Fibroblast of skin of abdomen (primary cell): ENCODE measurements around the gene SNX13. TPM values are rescaled to one million over a fixed set of nuclear protein-coding genes. Genes with fewer than 3 reads are reported as not detected.

ENCODE experiments used
- DNase-seq: peaks from one replicate; pipeline ENCODE4 v3.0.0-alpha.2; 2013
- polyA plus RNA-seq, 2 experiments: library from polyadenylated mRNA; unstranded; fragments of 120-200 nt; gene quantifications; one replicate each; pipeline ENCODE4 v1.2.1, GENCODE V29; 2013; ENCODE audit not compliant: insufficient read length in 2 of 2

The SNX13 gene
- polyA plus RNA-seq (2013, experiment 1 of 2; ENCODE audit: insufficient read length), result 18.8 TPM
- polyA plus RNA-seq (2013, experiment 2 of 2; ENCODE audit: insufficient read length), result 16.3 TPM

DNA sequence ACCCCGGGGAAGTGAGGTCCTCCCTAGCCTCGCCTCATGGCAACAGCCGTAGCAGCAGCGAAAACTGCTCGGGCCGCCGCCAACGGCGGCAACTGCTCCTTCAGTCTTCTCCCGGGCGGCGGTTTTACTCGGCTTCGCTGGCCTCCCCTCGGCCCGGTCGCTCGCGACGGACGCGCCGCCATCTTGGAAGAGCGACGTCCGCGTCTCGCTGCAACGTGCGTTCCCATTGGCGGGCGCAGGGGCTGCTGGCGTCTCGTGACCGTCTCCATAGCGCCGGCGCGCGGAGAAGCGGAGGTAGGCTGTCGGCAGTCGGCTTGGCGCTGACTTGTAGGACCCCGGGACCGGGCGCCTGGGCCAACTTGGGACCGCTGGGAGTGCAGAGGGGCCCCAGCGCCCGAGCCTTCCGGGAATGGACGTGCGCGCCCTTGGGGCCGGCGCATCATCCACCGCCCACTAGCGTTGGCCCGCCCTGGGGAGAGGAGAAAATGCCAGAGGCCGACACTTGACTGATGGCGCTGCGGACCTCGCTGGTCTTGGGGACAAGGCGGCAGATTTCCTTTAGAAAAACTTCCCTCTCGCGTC is at the start of gene SNX13:
Gene SNX13, minus strand, starts transcription at position 193 of the 582 bp plus-strand sequence. CDS start 199 bp downstream, outside the sequence.
- peak; percentile 93 for DNase-seq

DNA sequence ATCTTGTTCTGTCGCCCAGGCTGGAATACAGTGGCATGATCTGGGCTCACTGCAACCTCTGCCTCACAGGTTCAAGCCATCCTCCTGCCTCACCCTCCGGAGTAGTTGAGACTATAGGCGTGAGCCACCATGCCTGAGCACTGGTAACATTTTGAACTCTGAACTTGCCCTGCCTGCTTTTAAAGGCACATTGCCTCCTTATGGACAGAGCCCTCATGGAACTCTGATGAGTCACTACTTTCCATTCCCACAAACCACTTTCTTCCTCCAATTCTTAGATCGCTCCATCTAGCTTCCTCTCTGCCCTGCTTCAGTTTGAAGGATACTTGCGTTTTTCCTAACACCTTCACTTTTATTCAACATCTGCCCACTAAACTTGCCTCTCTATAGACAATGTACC is 49.3 kb upstream of the SNX13 start:
- DNase-seq, result no peak

- DNase-seq, result no peak
Observed at GRCh38 chr7:17988858-17989257, 48.6 kb upstream of the SNX13 start.

GRCh38 chr7:17988141-17988540 is 47.8 kb upstream of the SNX13 start:
- no peak for DNase-seq

DNA sequence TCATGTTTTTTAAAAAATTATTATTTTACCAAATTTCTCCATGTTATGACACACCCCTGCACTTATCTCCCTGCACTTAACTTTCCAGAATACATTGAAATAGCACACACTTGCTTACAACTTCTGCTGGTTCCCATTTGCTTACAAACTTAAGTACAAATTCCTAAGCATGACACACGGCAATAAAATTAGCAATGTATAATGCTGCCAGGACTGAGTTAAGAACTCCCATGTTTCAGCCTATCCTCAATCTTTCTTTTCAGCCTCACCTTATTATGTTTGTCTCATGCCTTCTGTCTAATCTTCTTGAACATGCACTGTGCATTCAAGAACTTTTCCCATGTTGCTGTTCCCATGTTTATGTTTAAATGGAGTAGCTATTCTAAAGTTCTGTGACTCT is 46.6 kb upstream of the SNX13 start:
- peak; percentile 79 for DNase-seq

GRCh38 chr7:17985473-17986239 is 45.4 kb upstream of the SNX13 start:
- DNase-seq, result no peak

GRCh38 chr7:17984288-17984687 is 44.0 kb upstream of the SNX13 start:
- no peak for DNase-seq

- no peak for DNase-seq
Observed at GRCh38 chr7:17983221-17984062, 43.1 kb upstream of the SNX13 start.

DNA sequence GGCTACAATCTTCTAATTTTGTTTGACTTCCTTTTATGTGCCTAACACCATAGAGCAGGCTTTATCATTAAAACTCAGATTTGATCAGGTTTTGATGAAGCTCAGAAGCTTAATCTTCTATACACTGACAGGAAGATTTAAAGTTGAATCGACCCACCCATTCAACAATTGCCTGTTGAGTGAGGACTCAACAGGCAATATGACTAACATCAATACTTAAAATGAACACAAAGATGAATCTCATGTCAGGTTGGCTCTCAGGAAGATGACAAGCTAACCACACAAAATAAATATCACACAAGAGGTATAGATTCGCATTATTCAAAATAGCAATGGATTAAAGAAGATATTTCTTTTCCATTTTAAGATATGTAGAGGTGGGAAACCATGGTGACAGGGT is 36.7 kb upstream of the SNX13 start:
- DNase-seq, result no peak

- DNase-seq, result peak; percentile 5
Observed at GRCh38 chr7:17971411-17971810, 31.1 kb upstream of the SNX13 start.

GRCh38 chr7:17968791-17969715 is 28.8 kb upstream of the SNX13 start:
- no peak for DNase-seq

DNA sequence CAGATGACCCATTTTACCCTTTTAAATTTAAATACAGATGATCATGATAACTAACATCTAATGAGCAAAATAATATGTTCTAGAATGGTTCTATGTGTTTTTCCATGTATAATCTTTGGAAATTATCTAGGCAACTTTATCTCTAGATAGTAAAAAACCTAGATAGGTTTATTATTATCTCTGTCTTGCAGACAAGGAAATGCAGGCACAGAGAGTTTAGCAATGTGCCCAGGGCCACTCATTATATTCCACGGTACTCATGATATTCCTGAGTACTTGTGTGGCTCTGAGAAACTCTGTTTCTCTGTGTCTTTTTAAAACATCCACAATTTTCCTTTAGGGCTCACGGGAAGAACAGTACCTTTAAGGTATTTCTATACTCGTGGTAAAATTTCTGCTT is 26.4 kb upstream of the SNX13 start:
- DNase-seq, result no peak

DNA sequence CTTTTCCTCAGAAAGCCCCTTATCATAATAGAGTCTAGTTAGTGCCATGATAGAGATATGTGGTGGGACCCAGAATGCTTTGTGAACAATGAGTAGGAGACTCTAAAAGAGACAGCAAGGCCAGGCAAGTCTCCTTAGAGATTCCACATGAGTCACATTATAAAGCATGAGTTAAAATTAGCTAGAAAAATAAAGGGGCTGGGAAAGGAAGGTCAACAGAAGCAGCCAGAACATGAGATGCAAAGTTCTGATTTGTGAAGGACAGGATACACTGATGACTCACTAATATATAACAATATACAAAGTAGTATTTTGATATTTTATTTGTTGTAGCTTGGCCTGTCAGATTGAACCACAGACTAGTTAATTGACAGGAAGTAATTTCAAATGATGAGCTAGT is 25.3 kb upstream of the SNX13 start:
- DNase-seq, result peak; percentile 10

DNA sequence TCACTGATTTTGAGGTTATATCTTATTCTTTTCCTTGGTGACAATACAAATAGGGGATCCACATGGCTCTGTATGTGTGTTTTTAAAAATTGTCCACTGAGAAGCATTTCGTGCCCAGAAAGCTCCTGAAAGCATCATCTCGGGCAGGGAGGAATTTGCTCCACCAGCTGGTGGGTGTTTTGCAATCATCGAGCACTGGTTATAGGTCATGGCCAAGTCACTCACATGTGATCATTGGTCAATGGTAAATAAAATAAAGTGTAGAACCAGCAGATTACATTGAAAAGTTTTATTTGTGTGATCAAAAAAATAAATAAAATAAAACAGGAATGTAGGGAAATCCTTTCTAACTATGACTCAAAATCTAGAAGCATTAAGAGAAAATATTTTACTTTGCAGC is 23.0 kb upstream of the SNX13 start:
- DNase-seq, result no peak

DNA sequence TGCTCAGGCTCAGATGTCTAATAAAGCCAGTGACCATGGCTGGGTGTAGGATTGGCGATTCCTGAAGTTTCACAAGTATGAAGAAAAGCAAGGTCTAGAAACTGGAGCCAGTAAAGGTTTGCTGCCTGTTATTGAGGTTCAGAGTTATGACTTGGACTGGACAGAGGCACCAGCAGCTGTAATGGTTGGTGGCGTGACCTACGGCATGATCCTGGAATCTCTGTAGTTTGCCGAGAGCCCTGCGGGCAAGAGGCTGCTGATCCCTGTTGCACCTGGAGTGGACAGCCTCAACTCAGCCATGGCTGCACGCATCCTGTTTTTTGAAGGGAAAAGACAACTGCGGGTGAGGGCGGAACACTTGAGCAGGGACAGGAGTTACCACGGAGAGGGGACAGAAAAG is 22.4 kb upstream of the SNX13 start:
- no peak for DNase-seq

DNA sequence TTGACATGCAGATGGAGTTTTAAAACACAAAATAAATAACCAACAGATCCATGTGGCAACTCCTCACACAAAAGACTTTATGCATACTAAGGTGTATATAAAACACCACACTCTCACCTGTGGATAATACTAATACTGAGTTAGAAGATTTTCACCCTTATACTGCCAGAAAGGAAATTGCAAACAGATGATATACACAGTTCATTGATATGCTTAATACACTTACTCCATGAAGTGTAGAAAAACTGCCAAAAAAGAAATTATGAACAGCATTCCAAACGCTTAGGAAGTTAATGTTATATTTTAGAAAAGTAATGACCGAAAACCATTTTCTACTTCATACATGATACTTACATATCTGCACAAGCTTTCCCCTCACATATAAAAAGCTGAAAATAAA is 17.6 kb upstream of the SNX13 start:
- DNase-seq, result no peak

GRCh38 chr7:17952387-17952786 is 12.1 kb upstream of the SNX13 start:
- DNase-seq, result no peak

DNA sequence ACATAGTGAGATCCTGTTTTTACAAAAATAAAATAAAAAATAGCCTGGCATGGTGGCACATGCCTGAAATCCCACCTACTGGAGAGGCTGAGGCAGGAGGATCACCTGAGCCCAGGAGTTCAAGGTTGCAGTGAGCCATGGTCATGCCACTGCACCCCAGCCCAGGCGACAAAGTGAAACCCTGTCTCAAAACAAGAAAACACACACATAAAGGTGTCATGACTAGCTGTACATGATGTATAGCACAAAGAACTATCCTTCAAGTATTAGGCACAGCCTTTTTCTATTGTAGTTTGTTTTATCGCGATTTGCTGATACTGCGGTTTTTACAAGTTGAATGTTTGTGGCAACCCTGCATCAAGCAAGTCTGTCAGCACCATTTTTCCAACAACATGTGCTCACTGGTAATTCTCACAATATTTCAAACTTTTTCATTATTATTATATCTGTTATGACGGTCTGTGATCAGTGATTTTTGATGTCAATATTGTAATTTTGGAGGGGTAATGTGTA is 11.5 kb upstream of the SNX13 start:
- no peak for DNase-seq

- no peak for DNase-seq
Observed at GRCh38 chr7:17948526-17949238, 8.4 kb upstream of the SNX13 start.

DNA sequence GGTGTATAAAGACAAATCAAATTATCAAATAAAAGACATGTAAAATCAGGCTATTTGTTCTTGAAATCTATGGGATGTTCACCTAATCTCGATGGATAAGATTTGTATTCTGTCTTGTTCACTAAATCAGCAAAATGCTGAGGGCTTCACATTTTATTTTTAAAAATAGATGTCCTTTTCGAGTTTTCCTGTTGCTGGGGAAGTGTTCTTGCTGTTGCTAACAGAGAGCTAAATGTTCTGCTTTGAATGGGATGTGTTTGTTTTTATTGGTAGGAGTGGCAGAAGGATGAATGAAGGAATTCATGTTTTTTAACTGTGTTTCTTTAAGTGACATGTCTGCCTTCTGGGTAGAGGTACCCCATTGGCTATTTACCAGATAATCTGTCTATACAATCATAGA is 7.3 kb upstream of the SNX13 start:
- no peak for DNase-seq

DNA sequence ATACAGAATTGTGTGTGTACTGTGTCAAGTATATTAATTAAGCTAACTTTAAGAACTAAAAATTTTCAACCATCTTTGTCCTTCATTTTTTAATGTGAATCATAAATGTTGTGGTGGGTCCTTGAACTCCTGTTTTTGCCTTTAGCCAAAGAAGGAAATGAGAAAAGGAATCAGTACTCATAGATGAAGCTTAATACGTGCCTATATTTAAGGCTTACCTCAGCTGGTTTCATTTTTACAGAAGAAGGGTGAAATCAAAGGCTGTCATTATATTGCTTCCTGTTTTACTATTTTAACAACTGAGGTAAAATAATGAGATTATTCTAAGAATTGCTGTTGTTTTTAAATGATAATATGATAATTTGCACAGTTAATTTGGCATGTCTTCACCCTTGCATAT is 6.3 kb upstream of the SNX13 start:
- no peak for DNase-seq
